Activated T-helper 17 cell treated with anti-CD3 and anti-CD28 coated beads, Interleukin-2, amount 50 U/mL, for 72 hours (primary cell): Measurements from ENCODE around the gene ARF3. TPM values are rescaled to one million over a fixed set of nuclear protein-coding genes. Genes with fewer than 3 reads are reported as not detected.

Source experiments
- ATAC-seq: fragments of 150-1000 bp; cut with Tn5 transposase; replicated peaks from 2 replicates; pipeline ENCODE4 v1.10.0; 2021; ENCODE audit warnings: mild to moderate bottlenecking, moderate library complexity
- H3K27ac Mint-ChIP-seq: one replicate; pipeline ENCODE4 v1.8.0; 2022; ENCODE audit warnings: mixed read lengths
- H3K27me3 Mint-ChIP-seq: one replicate; pipeline ENCODE4 v1.8.0; 2022; ENCODE audit warnings: mixed read lengths
- H3K36me3 Mint-ChIP-seq: one replicate; pipeline ENCODE4 v1.8.0; 2022; ENCODE audit warnings: low read depth, mild to moderate bottlenecking, mixed read lengths
- H3K4me1 Mint-ChIP-seq: one replicate; pipeline ENCODE4 v1.8.0; 2022; ENCODE audit warnings: mixed read lengths
- H3K4me3 Mint-ChIP-seq: one replicate; pipeline ENCODE4 v1.8.0; 2022; ENCODE audit warnings: mild to moderate bottlenecking, mixed read lengths
- H3K9me3 Mint-ChIP-seq: one replicate; pipeline ENCODE4 v1.8.0; 2022; ENCODE audit warnings: mixed read lengths
- total RNA-seq, 2 donors: library from RNA; stranded (reverse); gene quantifications; one replicate each; pipeline ENCODE4 v1.2.3, GENCODE V29; 2022

Gene ARF3
- total RNA-seq, 2 donors from 2014 or later: 84.1 to 128 TPM

- Mint-ChIP-seq H3K27ac (no peak overlapping the region), H3K4me3 (no peak overlapping the region), H3K36me3 (peaks cover 7% of the 10 kb centered on the region), H3K9me3 (no peaks in the 10 kb centered on the region), H3K27me3 (peaks cover 4% of the 10 kb centered on the region), H3K4me1 (peaks cover 10% of the 10 kb centered on the region)
- ATAC-seq: no peak
Measured at GRCh38 chr12:48961801-48962200, 4.5 kb upstream of the ARF3 start.

DNA sequence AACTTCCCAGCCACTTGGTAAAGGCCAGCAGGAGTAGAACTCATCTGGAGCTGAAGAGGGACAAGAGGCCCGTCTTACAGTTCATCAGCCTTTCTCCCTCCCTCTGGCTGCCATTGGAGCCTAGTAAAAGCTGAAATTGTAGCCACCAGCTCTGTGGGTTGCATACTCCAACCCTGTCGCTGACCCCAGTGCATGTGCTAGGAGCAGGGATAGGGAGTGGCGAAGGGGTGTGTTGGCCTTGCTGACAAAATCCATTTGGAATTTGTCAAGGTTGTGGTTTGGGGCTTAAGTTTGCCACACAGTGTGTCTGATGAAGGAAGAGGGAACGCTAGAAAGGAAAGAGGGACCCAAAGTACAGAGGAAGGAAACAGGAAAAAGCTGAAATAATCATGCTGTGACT is 4.0 kb upstream of the ARF3 start:
- Mint-ChIP-seq H3K9me3 (no peaks in the 10 kb centered on the region), H3K27ac (no peak overlapping the region), H3K4me1 (peaks cover 15% of the 10 kb centered on the region), H3K27me3 (peaks cover 4% of the 10 kb centered on the region), H3K4me3 (no peak overlapping the region), H3K36me3 (peaks cover 12% of the 10 kb centered on the region)
- ATAC-seq: no peak

- no peak overlapping the region for H3K27ac Mint-ChIP-seq
- no peak overlapping the region for H3K4me3 Mint-ChIP-seq
- H3K9me3 Mint-ChIP-seq: no peaks in the 10 kb centered on the region
- peaks cover 4% of the 10 kb centered on the region for H3K27me3 Mint-ChIP-seq
- no peak for ATAC-seq
- H3K36me3 Mint-ChIP-seq: peaks cover 17% of the 10 kb centered on the region
- peaks cover 20% of the 10 kb centered on the region for H3K4me1 Mint-ChIP-seq
Measured at GRCh38 chr12:48960834-48961233, 3.5 kb upstream of the ARF3 start.

GRCh38 chr12:48958049-48958388 is 732 bp upstream of the ARF3 start:
- H3K4me3 Mint-ChIP-seq: peak overlapping the region; percentile 93
- H3K9me3 Mint-ChIP-seq: no peaks in the 10 kb centered on the region
- H3K36me3 Mint-ChIP-seq: peaks cover 39% of the 10 kb centered on the region
- no peak for ATAC-seq
- H3K27ac Mint-ChIP-seq: no peak overlapping the region
- H3K27me3 Mint-ChIP-seq: peaks cover 4% of the 10 kb centered on the region
- H3K4me1 Mint-ChIP-seq: peaks cover 34% of the 10 kb centered on the region

- no peaks in the 10 kb centered on the region for H3K9me3 Mint-ChIP-seq
- ATAC-seq: peak; percentile 30
- H3K4me1 Mint-ChIP-seq: peaks cover 41% of the 10 kb centered on the region
- H3K36me3 Mint-ChIP-seq: peaks cover 52% of the 10 kb centered on the region
- peak overlapping the region; percentile 94 for H3K27ac Mint-ChIP-seq
- H3K4me3 Mint-ChIP-seq: peak overlapping the region; percentile 93
- H3K27me3 Mint-ChIP-seq: peaks cover 4% of the 10 kb centered on the region
Measured at GRCh38 chr12:48956279-48957140, 777 bp downstream of the ARF3 start.

GRCh38 chr12:48954841-48955501 is 2.3 kb downstream of the ARF3 start:
- H3K36me3 Mint-ChIP-seq: peaks cover 60% of the 10 kb centered on the region
- no peak overlapping the region for H3K27ac Mint-ChIP-seq
- ATAC-seq: no peak
- no peaks in the 10 kb centered on the region for H3K9me3 Mint-ChIP-seq
- H3K27me3 Mint-ChIP-seq: no peaks in the 10 kb centered on the region
- H3K4me3 Mint-ChIP-seq: peak overlapping the region; percentile 93
- H3K4me1 Mint-ChIP-seq: peaks cover 41% of the 10 kb centered on the region

GRCh38 chr12:48954061-48954460 is 3.2 kb downstream of the ARF3 start:
- peaks cover 41% of the 10 kb centered on the region for H3K4me1 Mint-ChIP-seq
- ATAC-seq: no peak
- no peak overlapping the region for H3K27ac Mint-ChIP-seq
- no peaks in the 10 kb centered on the region for H3K27me3 Mint-ChIP-seq
- H3K36me3 Mint-ChIP-seq: peaks cover 61% of the 10 kb centered on the region
- no peak overlapping the region for H3K4me3 Mint-ChIP-seq
- no peaks in the 10 kb centered on the region for H3K9me3 Mint-ChIP-seq

GRCh38 chr12:48952691-48953090 is 4.6 kb downstream of the ARF3 start:
- H3K4me3 Mint-ChIP-seq: no peak overlapping the region
- H3K27me3 Mint-ChIP-seq: no peaks in the 10 kb centered on the region
- peaks cover 70% of the 10 kb centered on the region for H3K36me3 Mint-ChIP-seq
- no peak overlapping the region for H3K27ac Mint-ChIP-seq
- H3K4me1 Mint-ChIP-seq: peaks cover 44% of the 10 kb centered on the region
- no peaks in the 10 kb centered on the region for H3K9me3 Mint-ChIP-seq
- ATAC-seq: no peak

DNA sequence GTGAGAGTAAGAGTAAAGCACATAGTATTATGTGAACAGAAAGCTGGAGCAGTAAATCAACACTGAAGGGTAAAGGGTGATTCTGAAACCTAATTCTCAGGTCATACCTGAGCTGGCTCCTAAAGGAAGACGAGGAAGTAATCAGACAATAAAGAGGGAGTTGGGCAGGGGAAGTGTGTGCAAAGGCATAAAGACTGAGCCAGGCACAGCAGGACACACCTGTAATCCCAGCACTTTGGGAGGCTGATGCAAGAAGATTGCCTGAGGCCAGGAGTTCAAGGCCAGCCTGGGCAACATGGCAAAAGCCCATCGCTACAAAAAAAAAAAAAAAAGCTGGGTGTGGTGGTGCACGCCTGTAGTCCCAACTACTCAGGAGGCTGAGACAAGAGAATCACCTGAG is 9.6 kb downstream of the ARF3 start:
- Mint-ChIP-seq H3K9me3 (no peaks in the 10 kb centered on the region), H3K27me3 (no peaks in the 10 kb centered on the region), H3K27ac (peak overlapping the region; percentile 40), H3K36me3 (peaks cover 39% of the 10 kb centered on the region), H3K4me1 (peaks cover 21% of the 10 kb centered on the region), H3K4me3 (no peak overlapping the region)
- no peak for ATAC-seq

GRCh38 chr12:48946943-48947342 is 10.3 kb downstream of the ARF3 start:
- Mint-ChIP-seq H3K4me3 (no peak overlapping the region), H3K4me1 (peaks cover 20% of the 10 kb centered on the region), H3K27me3 (no peaks in the 10 kb centered on the region), H3K27ac (peak overlapping the region; percentile 61), H3K36me3 (peaks cover 39% of the 10 kb centered on the region), H3K9me3 (no peaks in the 10 kb centered on the region)
- ATAC-seq: no peak

DNA sequence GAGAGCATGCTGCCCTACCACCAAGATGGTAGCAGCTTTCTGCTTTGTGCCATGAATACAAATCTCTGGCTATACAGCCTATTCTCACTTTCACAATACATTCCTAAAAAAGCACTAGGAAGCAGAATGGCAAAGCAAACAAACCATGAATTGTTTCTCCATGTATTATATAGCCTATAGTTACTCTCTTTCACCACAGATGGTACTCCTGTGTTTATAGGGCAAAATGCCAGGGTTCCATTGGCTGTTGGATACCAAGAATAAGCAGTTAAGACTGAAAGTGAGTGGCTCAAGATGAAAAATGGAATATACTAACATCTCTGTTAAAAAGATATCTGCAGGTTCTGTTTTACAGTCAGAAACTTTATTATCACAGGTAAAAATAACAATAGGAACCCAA is 11.1 kb downstream of the ARF3 start:
- ATAC-seq: no peak
- peak overlapping the region; percentile 61 for H3K27ac Mint-ChIP-seq
- no peak overlapping the region for H3K4me3 Mint-ChIP-seq
- peaks cover 43% of the 10 kb centered on the region for H3K36me3 Mint-ChIP-seq
- H3K9me3 Mint-ChIP-seq: no peaks in the 10 kb centered on the region
- no peaks in the 10 kb centered on the region for H3K27me3 Mint-ChIP-seq
- H3K4me1 Mint-ChIP-seq: peaks cover 20% of the 10 kb centered on the region

GRCh38 chr12:48943221-48943620 is 14.1 kb downstream of the ARF3 start:
- no peak for ATAC-seq
- Mint-ChIP-seq H3K9me3 (no peaks in the 10 kb centered on the region), H3K27me3 (no peaks in the 10 kb centered on the region), H3K4me3 (no peak overlapping the region), H3K4me1 (peaks cover 14% of the 10 kb centered on the region), H3K27ac (no peak overlapping the region), H3K36me3 (peaks cover 59% of the 10 kb centered on the region)

DNA sequence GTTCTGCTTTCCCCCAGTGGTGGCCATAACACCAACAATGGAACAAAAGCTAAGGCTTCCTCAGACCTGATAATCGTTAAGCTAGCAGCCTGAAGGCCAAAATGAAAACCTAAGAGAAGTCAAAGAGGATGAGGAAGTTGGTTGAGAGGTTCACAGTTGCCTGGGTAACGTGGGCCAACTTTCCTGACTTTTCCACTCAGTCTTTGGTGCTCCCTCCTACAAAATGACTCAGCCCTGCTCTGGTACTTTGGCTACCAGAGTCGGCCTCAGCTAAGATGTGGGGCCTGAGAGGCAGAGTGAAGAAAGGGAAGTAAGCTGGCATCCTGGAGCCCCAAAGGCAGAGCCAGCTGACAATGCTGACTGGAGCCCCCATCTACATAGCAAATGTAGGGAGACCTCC is 17.1 kb downstream of the ARF3 start:
- Mint-ChIP-seq H3K4me1 (peaks cover 22% of the 10 kb centered on the region), H3K36me3 (peaks cover 75% of the 10 kb centered on the region), H3K27ac (no peak overlapping the region), H3K4me3 (no peak overlapping the region), H3K9me3 (no peaks in the 10 kb centered on the region), H3K27me3 (no peaks in the 10 kb centered on the region)
- no peak for ATAC-seq

- Mint-ChIP-seq H3K4me3 (no peak overlapping the region), H3K27me3 (no peaks in the 10 kb centered on the region), H3K4me1 (peaks cover 34% of the 10 kb centered on the region), H3K9me3 (no peaks in the 10 kb centered on the region), H3K27ac (no peak overlapping the region), H3K36me3 (peaks cover 83% of the 10 kb centered on the region)
- no peak for ATAC-seq
Measured at GRCh38 chr12:48938805-48939204, 18.5 kb downstream of the ARF3 start.

DNA sequence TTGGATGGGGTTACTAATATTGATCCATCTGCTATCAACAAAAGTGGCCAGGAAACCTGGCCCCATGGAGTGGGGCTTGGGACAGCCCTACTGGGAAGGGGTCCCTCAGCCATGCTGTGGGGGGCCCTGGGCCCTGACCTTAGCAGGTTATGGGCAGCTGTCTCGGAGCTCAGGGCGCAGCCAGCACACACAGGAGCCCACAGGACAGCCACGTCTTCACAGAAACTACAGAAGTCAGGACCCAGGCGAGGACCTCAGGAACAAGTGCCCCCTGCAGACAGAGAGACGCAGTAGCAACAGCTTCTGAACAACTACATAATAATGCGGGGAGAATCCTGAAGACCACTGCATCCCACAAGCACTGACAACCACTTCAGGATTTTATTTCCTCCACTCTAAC is 20.1 kb downstream of the ARF3 start:
- no peaks in the 10 kb centered on the region for H3K27me3 Mint-ChIP-seq
- H3K4me3 Mint-ChIP-seq: no peak overlapping the region
- no peak for ATAC-seq
- H3K9me3 Mint-ChIP-seq: no peaks in the 10 kb centered on the region
- peaks cover 44% of the 10 kb centered on the region for H3K4me1 Mint-ChIP-seq
- no peak overlapping the region for H3K27ac Mint-ChIP-seq
- H3K36me3 Mint-ChIP-seq: peaks cover 93% of the 10 kb centered on the region
